Measurements from ENCODE around the gene CLEC19A.

The CLEC19A gene

DNA sequence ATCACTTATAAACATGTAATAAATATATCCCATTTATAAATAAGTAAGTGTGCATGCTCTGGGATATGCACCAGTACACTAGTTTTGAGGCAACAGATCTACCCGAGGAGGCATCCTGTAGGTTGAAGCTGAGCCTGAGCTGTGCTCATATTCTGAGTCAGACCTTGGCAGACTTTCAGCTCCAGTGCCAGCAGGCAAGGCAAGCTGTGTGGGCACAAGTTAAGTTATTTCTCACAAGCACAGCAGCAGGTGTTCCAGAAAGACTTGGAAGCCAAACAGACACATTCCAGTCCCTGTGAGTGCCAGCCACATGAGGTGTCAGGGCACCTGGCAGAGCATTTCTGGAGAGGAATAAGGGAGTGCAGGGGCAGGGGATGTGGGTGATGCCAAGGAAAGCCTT, 1.3 kb upstream of the CLEC19A start:
- in situ Hi-C loops (cut with HindIII; ENCODE audit: low sequenced_read_pairs), result no loop called here

DNA sequence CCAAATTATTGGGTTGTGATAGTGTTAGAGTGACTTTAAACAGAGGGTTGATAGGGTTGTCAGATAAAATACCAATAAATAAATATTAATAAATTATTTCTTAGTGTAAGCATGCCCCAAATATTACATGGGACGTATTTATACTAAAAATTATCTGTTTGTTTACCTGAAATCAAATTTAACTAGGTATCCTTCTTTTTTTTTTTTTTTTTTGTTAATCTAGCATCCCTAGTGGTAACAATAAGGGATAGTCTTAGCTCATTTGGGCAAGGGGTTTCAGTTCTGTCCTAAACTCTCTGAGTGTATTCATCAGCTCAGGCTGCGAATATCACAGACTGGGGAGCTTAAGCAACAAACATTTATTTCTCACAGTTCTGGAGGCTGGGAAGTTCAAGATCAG, 1.3 kb downstream of the CLEC19A start:
- in situ Hi-C loops (cut with HindIII; ENCODE audit: low sequenced_read_pairs), result no loop called here

DNA sequence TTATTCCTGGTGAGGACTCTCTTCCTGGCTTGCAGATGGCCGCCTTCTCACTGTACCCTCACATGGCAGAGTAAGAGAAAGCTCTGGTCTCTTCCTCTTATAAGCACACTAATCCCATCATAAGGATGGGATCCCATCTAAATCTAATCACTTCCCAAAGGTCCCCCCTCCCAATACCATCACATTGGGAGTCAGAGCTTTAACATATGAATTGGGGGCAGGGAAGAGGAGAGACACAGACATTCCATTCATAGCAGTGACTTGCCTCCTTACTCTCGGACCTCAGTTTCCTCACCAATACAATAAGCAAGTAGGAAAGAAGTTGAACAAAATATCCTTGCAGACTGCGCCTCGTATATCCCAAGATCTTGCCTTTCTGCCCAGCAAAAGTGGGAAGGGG, 1.7 kb downstream of the CLEC19A start:
- in situ Hi-C loops (cut with HindIII; ENCODE audit: low sequenced_read_pairs), result no loop called here

DNA sequence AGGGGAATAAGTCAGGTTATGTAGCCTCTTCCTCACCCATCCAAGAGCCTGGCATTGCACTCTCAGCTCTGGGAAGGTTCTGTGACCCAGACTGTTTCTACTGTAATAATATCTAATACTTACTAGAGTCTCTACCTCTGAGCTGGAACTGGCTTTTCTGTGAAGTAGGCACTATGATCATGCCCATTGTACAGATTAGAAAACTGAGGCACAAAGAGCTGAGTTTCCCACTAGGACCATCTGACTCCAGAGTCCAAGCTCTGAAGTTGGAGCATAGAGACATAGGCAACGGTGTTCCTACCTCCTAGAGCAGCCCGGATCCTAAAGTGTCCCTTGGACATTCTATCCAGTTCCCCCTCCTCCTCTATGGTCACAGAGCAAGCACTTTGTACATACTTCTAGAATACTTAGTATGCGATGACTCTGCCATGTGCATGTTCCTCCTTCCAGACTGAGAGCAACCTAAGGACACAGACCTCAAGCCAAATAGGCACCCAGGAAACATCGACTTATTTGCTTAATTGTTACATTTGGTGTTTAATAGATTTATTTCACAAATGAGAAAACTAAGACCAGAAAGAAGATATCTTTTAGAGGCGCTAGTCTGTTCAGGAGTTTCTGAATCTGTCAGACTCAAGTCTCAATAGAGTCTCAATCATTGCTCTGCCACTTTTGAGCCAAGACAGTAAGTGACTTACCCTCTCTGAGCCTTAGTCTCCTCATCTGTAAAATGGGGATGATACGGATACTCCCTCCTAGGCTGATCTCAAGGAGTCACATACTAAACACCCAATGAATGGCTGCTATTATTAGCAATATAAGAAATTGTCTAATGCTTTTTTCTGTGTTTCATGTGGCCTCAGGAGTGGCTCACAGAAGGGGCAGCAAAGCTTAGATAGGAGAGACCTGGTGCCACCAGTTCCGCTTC, 3.6 kb downstream of the CLEC19A start:
- in situ Hi-C loops (cut with HindIII; ENCODE audit: low sequenced_read_pairs), result no loop called here

DNA sequence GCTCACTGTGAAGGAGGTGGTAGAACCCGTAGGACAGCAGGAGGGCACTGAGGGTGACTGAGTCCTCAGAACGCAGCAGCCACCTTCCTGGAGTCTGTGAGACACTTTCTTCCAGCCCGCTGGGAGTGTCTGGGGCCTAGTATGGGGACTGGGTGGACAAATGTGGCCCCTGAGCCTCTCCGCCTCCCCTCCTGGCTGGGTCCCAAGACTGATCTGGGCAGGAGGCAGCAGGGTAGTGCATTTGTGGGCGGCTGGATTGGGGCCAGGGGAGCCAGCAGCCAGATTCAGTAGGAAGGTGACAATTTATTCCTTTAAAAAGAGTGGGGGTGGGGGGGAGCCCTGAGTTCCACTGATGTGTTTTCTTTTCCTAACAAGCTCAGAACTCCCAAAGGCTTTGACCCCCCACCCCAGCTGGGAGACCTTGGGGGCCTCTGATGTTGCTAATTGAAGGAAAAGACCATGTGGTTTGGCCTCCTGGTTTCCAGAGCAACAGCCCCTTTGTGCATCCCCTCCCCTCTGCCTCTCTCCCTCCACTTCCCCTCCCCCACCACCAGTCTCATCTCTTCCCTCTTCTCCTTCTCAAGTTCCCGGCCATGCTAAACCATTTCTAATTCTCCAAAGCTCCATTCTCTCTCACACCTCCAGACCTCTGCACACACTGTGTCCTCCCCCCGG, 4.4 kb downstream of the CLEC19A start:
- in situ Hi-C loops (cut with HindIII; ENCODE audit: low sequenced_read_pairs), result no loop called here

DNA sequence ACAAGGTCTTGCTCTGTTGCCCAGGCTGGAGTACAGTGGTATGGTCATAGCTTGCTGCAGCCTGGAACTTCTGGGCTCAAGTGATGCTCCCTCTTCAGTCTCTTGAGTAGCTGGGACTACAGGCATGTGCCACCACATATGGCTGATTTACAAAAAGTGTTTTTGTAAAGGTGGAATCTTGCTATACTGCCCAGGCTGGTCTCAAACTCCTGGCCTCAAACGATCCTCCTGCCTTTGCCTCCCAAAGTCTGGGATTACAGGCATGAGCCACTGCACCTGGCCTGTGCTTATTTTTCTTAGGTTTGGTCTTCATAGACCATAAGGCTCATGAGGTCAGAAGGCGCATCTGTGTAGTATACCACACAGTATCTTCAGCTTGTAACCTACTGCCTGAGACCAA, 5.3 kb downstream of the CLEC19A start:
- in situ Hi-C loops (cut with HindIII; ENCODE audit: low sequenced_read_pairs), result no loop called here

DNA sequence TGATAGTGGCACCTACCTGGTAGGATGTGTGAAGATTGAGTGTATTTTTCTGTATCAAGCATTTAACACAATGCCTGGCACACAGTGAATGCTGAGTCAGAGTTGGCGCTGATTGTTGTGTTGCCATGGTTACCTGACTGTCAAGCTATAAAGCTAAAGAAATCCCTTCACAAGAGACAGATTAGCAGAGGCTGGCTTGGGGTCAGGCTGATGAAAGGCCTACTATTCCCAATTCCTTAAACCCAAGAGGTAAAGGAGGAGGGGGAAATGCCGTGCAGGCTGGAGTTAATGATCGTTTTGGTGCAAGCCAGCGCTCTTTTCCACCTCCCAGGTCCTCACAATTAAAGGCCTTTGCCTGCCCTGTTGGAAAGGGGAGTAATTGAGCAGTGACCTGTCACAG, 5.9 kb downstream of the CLEC19A start:
- in situ Hi-C loops (cut with HindIII; ENCODE audit: low sequenced_read_pairs), result no loop called here

DNA sequence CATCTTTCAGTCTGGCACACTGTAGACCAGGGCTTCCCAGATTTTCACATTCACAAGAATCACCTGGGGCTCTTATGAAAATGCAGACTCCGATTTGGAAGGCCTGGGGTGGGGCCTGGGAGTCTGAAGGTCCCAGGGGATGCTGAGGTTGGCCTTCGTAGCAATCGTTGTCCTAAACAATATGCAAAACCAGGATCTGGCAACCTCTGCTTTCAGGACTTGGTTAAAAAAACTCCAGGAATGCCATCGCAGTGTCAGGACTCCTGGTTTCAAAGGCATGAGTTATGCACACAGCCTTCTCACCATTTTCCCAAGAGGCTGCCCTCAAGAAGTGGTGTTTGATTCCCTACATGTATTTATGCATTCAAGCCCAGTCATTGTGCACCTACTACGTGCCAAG, 6.7 kb downstream of the CLEC19A start:
- in situ Hi-C loops (cut with HindIII; ENCODE audit: low sequenced_read_pairs), result no loop called here

DNA sequence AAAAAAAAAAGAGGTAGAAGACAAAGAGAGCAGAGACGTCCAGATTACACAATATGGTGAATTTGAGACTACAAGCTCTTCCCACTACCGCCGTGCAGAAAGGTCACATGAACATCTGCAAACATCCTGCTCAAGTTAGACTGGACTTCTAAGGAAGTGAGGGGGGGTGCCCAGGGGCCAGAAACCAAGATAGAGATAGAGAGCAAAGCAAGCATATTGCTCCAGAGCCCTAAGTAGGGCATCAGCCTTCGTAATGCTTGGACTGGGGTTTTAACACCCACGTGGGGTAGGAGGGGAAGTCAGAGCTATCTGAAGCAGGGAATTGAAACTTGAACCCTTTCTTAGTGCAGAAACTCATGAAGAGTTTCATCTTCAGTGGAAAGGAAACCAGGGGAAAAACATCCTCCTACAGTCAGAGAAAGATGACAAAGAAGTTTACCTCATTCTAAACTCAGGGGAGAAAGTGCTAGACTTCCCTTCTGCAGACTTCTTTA, 8.7 kb downstream of the CLEC19A start:
- in situ Hi-C loops (cut with HindIII; ENCODE audit: low sequenced_read_pairs), result no loop called here

DNA sequence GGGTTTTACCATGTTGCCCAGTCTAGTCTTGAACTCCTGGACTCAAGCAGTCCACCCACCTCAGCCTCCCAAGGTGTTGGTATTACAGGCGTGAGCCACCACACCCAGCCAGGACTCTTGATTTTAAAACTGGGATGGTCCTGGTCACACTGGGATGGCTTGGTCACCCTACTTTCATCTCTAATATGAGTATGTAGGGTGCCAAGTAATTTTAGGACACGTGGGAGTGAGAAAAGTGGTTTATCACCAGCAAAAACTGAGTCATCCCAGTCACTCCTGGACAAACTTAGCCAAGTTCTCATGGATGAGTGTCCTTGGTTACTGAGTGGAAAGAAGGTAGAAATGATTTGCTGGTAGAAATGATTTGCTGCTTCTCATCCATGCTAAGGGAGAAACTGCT, 9.9 kb downstream of the CLEC19A start:
- in situ Hi-C loops (cut with HindIII; ENCODE audit: low sequenced_read_pairs), result no loop called here

DNA sequence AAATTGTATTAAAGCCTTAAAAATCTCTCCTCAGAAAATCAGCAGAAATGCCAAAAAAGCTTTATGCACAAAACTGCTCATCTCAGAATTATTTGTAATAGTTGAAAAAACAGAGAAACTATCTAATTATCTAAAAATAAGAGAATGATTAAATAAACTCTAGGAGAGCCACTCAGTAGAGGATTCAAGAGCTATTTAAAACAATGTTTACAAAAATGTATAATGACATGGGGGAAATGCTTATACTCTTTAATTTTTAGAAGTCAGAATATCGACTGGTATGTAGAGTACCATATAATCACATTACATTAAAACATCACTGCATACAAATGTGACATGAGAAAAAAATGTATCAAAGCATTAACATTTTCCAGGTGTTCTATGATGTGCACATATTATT, 11.9 kb downstream of the CLEC19A start:
- in situ Hi-C loops (cut with HindIII; ENCODE audit: low sequenced_read_pairs), result no loop called here

DNA sequence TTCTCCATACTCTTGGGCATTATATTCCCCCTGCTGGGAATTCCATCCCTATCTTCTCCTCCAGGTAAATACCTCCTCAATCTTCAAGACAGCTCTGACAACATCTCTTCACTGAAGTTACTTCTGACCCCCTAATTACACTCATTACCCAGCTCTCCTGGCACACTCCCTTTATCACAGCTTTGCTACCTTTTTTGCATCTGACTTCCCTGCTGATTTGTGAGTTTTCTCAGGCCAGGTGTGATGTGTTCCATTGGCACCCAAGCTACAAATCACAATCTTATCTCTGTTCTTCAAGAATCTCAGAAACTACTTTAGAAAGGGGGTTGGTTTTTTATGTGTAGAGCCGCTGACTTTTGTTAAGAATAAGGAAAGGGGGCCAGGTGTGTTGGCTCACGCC, 14.0 kb downstream of the CLEC19A start:
- in situ Hi-C loops (cut with HindIII; ENCODE audit: low sequenced_read_pairs), result no loop called here

DNA sequence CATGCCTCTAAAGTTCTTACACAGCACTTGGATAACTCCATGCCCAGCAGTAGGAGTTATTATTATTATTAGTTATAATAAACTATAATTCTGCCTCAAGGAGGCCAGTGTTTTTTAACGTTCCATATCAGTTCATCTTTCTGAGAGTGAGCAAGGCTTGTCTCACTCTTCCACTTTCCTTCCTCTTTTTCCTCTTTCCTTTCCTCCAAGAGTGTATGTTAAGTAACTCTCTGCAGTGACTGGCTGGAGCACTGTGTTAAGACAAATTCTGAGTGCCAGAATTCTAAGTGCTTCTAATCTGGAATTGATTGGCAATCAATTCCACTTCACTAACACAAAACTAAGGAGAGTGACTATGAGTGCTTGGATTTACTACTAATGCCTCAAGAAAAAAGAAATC, 16.4 kb downstream of the CLEC19A start:
- in situ Hi-C loops (cut with HindIII; ENCODE audit: low sequenced_read_pairs), result no loop called here

DNA sequence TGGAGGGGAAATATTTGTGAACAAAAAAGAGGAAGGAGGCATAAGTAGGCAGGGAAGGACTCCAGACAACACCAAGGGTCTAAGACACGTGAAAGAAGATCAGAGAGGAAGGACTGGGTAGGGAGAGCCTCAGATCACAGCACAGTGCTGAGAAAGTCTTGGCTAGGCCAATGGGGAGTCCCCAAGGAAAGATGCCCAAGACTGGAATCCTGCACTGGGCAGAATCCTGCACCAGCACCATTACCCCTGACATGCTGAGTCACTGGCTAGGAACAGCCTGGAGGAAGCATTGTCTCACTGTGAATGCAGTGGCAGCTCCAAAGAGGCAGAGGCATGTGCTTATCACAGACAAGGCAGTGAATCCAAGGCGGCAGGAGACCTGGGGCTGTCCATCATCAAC, 19.2 kb downstream of the CLEC19A start:
- in situ Hi-C loops (cut with HindIII; ENCODE audit: low sequenced_read_pairs), result no loop called here

DNA sequence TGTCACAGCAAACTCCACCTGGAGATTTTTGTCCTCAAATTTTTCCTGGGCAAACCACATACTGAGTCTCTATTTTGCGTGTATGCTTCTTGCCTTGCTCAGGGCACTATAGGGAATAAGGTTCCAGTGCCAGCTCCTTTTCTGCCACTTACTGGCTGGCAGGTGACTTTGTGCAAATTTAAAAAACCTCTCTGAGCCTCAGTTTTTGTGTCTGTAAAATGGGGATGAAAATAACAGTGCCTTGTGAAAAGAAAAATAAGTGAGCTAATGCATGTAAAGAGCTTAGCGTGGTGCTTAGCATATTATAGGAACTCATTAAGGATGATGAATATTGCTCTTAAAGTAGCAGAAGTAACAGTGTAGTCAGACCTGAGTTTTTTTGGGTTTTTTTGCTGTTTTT, 19.9 kb downstream of the CLEC19A start:
- in situ Hi-C loops (cut with HindIII; ENCODE audit: low sequenced_read_pairs), result no loop called here

DNA sequence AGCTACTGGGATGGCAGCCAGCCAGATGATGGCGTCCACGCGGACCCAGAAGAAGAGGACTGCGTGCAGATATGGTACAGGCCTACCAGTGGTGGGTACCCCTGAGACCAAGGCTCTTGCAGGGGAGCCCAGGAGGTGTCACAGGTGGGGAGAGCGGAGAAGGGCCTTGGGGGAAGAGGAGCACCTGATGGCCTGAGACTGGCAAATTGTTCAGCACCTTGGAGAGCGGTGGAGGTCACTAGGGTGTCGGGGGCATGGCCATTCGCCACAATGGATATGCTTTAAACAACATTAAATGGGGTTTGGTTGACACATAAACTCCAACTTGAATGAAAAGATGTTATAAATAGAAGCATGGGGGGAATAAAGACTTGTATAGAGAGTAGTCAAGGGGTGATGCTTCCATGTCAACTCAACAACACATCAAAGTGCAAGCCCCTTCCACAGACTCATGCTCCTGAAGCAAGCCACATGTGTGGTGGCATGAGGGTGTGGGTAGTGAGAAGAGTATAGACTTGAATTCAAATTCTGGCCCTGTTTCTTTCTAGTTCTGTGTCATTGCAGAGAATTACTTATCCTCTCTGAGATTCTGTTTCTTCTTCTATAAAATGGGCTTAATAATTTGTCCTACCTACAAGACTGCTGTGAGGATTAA, 22.2 kb downstream of the CLEC19A start:
- in situ Hi-C loops (cut with HindIII; ENCODE audit: low sequenced_read_pairs), result no loop called here

DNA sequence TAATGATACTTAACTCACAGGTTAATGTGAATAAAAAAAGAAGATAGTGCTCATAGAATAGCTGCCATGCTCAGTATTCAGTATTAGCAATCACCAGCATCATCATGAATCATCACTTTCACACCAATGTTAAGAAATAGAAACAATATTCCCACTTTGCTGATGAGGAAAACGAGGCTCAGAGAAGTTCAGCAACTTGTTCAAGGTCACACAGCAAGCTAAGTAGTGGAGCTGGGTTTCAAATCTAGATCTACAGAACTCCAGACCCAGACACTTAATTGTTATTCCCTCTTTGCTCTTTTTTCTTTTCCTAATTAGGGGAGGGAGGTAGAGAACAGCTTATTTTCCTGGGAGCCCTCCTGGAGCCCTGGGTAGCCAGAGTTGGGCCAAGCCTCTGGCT, 22.9 kb downstream of the CLEC19A start:
- in situ Hi-C loops (cut with HindIII; ENCODE audit: low sequenced_read_pairs), result no loop called here

DNA sequence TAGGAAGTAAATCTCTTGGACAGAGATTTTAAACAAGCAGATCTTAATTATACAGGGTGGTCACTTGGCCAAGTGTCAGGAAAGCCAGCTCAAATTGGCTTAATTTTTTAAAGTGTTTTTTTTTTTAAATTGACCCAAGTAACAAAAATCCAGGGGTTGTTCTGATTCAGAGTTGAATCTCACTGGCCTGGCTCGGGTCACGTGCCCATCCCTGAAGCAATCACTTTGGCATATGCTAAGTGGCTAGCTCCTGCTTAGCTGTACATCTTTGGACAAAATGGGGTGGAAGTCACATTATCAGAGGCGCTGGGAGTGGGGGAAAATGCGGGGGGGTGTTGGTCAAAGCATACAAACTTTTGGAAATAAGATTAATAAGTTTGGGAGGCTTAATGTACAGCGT, 23.6 kb downstream of the CLEC19A start:
- in situ Hi-C loops (cut with HindIII; ENCODE audit: low sequenced_read_pairs), result no loop called here

DNA sequence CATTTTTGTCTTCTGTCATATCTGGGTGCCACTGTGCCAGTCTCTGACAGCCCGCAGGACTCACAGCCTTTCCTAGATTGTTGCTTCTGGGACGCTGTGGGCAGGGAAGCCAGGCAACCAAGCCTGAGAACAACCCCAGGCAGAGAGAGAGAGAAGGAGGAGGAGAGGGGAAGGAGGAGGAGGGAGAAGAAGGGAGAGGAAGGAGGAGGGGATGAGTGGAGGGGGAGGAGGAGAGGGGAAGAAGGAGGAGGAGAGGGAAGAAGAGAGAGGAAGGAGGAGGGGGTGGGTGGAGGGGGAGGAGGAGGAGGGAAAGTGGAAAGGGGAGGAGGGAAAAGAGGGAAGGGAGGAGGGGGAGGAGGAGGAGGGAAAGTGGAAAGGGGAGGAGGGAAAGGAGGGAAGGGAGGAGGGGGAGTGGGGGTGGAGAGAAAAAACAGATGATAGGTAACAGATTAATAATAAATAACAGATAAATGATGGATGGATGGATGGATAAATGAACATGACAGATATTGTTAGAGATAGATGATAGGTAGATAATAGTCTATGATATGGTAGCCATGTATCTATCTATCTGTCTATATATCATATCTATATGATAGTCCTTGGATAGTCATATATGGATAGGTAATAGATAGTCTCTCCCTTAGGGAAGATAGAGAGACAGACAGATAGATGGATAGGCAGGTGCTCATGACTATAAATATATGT, 29.3 kb downstream of the CLEC19A start:
- in situ Hi-C loops (cut with HindIII; ENCODE audit: low sequenced_read_pairs), result no loop called here

DNA sequence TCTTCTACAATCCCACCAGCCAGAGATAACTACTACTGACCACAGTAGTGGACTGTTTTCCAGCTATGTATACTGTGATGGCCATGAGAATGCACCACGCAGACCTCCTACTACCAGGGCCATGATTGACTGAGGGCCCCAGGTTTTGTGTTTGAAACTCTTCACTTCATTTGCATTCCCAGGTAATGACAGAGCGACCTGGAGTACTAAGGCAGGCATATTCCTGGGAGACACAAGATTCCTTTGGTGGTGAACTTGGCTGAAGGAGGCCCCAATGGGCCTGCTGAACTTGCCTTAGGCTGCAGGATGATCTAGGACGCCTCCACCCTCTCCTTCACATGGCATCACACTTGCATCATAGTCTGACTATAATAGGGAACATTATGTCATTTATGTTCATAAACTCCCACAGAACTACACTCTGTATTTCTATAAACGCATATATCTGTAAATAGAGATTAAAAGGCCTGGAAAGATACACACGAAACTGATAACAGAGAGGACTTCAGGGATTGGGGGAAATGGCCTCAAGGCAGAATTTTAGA, 30.4 kb downstream of the CLEC19A start:
- in situ Hi-C loops (cut with HindIII; ENCODE audit: low sequenced_read_pairs), result no loop called here

DNA sequence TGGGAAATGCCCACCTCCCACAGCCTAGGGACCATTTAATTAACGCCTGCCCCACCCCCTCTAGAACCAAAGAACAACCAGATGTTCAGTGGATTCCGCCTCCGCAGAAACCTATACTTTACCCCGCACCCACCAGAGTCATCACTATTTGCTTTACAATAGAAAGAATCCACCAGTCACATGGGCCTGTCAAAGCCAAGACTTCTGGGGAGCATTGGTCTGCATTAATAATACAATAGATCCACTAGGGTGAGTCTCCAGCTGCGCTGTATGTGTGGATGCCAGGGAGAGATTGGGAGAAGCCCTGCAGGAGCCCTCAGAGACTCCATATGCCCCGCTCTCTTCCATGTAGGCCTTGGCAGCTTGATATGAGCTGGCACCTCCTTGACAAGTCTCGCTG, 31.3 kb downstream of the CLEC19A start:
- in situ Hi-C loops (cut with HindIII; ENCODE audit: low sequenced_read_pairs), result no loop called here

Measured in endothelial cell of hepatic sinusoid (primary cell).